HT-29 (cell line): Measurements from ENCODE around the gene AGT. TPM values are rescaled to one million over a fixed set of nuclear protein-coding genes. Genes with fewer than 3 reads are reported as not detected.
"Not testable (repeated sequence)": the region's sequence is repeated elsewhere in the genome, so short reads cannot be mapped to it uniquely, and the experiment has no call there.

Experiments
- DNase-seq: peaks from one replicate; pipeline ENCODE4 v3.0.0-alpha.2; 2015; ENCODE audit warnings: low spot score
- total RNA-seq: library from RNA; depleted of rRNA; stranded (reverse); fragments of >200 nt; shearing (Covaris generic); gene quantifications from 2 replicates; pipeline ENCODE4 v1.2.3, GENCODE V29; 2014

Gene AGT
- total RNA-seq, 1 experiment from 2014 or later = 1.5 TPM

DNA sequence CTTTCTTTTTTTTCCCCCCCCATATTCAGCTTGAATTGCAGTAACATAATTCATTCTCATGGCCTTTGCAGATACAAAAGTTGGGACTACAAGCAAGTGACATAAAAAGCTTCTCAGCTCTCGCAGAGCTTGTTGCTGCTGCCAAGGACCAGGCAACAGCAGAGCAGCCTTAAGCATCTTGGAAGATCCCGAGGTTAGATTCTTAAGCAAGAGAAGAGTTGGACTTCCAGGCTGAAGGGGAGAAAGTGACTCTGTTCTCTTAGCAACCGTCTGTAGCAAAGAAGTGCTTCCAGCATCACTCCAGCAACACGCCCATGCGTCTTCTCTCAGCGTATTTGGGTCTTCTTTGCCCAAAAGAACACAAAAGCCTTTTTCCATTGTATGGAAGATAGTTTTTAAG is 20.7 kb downstream of the AGT start:
- no peak for DNase-seq

DNA sequence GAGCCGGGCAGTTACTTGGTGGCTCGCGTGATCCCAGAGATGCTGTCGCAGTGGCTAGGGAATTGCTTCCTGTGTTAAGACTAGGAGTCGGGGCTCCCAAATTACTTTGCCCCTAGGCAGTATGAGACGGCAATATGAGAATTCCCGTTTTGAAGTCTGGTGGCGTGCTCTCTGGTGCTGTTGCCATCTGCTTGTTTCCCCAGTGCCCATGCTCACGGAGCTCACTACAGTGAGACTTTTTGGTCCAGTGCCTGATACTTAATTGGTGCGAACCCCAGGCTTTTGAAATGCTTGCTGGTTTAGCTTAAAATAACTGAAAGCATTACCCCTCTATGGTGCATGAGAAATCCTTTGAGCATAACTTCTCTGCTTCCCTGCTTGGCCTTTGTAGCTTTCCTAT is 22.3 kb downstream of the AGT start:
- DNase-seq = no peak

DNA sequence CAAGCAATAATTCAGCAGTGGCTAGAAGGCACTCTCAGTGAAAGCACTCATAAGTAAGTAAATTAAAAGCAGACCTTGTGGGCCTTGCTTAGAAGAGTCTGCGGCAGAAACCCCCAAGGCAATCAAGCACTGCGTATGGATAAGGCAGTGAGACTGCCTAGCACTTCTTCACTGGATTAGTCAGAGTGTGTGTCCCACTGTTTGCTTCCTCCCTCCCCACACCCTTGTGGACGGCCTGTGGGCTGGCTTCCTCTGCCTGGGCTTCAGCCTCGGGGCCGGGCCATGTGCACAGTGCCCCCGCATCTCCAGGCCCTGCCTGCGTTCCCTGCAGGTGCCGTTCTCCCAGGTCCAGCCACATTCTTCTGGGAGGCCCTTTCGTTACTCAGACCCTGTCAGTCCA is 23.8 kb downstream of the AGT start:
- no peak for DNase-seq

DNA sequence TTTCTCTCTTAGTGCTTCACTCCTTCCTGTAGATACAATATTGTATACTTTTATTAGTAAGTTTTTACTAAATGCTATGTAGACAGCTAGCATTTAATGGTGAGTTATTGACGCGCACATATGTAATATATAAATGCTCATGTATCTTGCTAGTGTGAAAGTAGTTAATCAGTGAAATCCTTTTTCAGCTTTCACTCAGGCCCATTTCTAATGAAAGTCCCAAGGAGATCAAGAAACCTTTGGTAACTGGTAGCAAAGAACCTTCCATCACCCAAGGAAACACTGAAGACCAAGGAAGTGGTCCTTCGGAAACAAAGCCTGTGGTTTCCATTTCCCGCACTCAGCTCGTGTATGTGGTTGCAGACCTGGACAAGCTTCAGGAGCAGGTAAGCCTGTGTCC is 27.2 kb downstream of the AGT start:
- DNase-seq = no peak

DNA sequence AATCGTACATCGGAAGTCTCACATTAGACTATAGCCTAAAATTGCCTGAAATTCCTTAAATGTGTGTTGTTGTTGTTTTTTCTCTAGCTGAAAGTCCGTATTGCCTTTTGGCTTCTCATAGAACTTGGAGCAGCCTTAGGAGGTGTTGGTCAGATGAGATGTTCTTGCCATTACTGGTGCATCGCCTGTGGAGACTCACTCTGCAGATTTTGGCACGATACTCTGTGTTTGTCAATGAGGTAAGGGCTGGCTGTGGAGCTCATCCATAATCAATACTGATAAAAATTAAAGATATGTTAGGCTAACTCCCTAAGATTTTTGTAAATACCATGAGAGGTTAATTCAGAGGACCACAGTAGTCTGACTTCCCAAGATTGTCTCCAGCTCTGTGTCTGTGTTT is 28.9 kb downstream of the AGT start:
- no peak for DNase-seq

DNA sequence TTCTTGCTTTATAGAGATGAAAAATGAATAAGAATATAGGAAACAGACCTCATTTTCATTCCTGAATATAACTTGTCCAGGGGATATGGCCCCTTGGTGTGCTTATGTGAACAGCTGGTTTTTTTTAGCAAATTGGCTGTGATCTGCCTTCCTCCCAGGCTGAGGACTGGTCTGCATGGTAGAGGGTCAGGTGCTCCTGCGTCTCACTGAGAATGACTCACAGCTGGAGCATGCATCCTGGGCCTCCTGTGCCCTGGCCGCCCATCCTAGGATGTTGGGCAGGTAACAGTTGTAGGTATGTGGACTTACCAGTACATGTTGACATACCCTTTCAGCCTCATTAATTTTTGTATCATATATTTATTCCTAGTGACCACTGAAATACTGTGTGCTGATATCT is 29.8 kb downstream of the AGT start:
- DNase-seq = peak; percentile 59

DNA sequence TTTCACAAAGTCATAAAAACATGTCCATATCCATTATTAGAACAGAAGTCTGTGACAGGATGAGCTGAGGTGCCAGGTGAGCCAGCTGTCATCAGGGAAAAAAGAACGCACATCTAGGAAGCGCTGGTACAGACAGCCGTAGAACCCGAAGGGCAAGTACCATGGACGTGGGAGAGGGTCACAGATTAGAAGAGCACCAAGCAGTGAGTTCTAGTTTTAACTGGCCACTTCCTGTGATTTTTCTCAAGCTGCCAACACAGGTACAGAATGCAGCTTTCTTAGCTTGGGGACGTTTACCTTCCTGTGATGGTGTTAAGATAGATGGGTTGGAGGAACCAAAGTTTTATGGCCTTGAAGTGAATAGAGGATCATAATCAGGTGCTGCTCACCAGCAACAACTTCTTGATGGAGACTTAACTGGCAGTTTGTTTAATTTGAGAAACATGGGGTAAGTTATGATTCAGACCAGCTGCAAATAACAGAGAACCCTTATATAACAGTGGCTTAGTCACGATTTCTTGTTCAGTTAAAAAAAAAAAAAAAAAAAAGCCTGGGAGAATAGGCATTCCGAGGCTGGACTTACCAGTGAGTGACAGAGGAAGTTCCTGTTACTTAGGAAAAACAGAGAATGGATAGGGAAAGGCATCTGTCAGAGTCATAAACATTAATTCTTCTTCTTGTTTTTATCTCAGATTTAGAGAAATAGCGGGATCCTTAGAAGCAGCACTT is 30.9 kb downstream of the AGT start:
- DNase-seq = no peak

DNA sequence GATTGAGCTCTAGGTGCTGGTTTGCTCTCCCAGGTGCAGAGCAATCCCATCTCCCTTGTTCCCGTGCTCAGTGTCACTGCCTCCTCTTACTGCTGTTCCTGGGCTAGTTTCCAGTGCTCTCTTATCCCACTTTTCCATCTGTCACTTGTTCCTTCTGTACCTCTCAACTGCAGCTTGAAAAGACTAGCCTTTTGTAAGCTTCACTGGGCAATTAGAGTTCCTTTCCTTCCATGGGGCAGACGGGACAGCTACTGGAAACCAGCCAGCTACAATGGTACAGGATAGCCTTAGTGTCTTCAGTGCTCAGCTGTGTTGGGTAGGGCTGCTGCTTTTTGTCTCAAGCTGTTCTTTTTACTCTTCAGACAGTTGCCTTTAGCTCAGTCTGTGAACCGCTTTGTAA is 31.6 kb downstream of the AGT start:
- DNase-seq = no peak

DNA sequence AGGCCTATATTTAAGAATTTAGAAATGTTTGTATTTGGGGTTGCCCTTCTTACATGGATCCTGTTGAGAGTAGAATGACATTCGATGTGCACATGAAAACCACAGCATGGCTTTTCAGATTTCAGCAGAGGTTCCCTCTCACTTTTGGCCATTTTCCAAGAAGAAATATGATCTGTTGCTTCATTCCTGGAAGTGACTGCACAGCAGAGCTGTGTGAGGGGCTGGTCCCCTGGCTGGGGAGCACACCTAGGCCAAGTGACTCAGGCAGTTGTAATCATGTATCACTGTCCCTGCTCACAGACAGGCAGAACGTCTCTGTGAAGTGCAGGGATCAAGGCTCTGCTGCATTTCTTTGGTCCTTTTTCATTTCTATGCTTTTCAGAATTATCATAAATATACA is 32.3 kb downstream of the AGT start:
- peak; percentile 27 for DNase-seq

DNA sequence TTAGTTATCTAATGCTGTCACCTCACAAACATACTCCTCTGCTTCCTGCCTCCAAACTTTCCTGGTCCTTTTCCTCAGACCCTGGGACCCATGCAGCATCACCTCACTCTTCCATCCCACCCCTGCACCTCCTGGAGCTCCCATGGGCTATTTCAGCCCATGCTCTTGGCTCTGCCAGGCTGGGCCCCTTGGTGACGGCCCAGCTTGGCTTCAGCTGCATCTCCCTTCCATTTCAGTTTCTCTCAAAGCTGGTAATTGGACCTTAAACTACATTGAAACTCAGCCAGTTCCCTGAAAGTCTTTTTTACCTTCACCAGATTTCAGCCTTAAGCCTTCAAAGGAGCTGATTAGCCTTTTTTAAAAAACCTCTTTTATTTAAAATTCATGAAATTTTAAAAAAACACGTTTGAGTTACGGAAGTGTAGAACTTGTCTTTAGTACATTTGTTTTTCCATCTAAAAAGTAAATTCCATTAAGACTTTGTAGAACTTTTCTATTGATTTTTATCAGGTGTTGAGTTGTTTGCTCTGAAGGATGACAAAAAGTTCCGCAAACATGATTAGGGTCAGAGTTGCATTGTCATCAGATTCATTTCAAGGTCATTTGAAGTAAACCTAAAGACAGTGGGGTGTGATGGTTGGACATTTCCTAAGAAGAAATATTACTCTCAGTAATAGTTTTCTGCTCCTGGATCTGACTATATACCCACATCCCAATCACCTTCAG is 33.5 kb downstream of the AGT start:
- no peak for DNase-seq

DNA sequence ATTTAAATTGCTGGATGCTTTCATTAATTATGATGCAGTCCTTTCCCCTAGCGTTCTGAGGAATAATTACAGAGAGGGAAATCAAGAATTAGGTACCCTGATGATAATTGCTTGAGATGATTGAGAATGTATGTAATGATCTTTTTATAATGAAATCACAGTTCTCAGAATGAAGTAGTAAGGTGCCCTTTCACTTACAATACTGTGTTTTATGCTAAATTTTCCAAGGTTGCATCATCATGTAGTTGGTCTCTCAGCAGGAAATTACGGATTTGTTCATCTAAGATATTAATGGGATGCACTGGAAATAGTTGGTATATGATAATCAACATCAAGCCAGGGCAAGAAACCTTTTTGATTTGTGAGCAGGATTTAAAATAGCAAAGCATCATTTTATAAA is 34.1 kb downstream of the AGT start:
- no peak for DNase-seq

DNA sequence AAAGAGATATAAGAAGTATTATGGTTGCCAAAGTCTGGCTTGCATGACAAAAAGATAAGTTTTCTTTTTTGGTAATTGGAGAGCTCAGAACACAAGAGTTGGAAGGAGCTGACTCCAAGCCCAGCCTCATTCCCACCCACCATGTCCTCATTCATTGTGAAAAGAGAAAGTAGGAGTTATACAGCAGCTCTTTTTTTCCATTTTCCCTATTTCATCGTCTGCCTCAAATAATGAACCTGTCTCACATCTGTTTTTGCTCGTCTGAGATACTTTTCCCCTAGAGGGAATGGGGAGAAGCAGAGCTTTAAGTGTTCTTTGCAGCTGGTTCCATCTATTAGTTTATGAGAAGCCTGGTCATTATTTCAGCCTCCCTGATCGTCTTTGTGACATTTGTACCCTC is 34.7 kb downstream of the AGT start:
- DNase-seq = no peak

DNA sequence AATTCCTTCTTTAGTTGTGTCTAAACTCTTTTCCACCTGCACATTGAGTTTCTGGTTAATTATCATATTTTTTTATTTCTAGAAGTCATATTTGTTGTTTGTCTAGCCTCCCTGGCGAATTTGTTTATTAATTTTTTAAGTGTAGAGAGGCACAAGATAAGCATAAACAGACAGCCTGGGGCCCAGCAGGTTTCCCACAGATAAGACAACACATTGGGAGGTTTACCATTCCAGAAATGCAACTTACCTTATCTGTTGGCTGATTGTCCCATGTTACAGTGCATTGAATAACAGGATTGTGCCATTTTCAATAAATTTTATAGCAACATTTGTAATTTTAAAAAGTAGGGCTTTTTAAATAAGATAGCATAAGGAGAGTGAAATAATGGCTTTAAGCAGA is 36.7 kb downstream of the AGT start:
- DNase-seq = no peak

DNA sequence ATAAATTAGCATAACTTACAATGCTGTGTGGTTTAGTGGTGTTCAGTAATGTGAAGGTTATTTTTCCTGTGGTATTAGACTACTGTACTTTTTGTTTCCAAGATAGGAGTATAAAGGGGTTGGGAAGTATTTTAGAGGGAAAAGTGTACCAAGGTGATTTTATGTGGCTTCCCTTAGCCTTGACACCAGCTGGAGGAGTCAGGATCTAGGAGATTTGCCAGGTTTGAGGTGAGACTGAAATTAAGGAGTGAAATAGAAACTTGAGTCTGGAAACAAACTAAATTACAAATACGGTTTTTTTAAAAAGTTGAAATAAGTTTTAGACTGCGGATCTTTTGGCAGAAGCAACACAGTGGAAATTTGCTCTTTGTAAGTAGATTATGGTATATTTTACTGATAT is 39.3 kb downstream of the AGT start:
- no peak for DNase-seq

DNA sequence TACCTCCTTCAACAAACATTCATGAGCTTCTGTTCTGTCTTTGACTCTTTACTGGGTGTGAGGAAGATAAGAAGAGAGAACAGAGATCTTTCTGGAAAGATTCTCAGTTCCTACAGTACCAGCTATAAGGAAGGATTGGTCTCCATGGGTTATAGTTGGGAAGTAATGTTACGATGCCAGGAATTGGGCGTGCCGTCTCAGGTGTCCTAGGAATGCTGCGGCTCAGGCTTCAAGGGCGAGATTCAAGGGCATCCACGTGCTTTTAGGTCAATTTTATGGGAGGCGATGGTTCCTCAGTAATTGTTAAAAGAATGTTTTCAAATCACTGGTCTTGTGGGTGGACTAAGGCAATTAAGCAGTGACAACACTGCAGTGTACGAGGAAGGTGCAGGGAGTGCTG is 44.4 kb downstream of the AGT start:
- DNase-seq = no peak

DNA sequence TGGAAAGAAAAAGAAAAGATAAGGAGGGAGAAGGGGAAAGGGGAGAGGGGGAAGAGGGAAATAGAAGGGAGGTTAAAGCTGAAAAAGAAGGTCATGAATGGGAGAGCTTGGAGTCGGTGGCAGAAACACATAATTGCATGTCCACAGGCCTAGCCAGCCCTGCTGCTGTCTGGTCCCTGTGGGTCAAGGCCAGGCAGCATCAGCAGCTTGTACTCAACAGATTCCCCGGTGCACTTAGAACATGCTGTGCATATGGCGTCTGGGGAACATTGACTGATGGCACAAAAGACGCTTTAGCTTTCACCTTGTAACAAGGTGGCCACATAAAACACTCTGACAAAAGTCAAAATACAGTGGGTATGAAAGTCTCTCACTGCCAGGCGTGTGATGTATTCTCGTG is 45.7 kb downstream of the AGT start:
- no peak for DNase-seq

DNA sequence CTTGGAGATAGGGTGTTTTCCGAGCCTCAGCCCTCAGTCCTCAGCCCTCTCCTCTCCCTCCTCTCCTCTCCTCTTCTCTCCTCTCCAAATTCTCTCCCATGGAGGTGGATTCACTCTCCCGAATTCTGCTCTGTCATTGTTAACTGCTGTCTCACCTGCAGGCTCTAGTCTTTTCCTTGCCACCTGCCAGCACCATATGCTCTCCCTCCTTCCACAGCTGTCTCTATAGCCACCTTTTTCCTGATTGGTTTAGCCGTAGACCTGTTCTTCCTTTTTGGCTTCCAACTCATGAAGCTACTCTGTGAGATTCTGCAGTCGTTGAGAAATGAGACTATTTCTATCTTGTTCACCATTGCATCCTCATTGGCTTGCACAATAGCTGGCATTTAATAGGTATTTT is 51.9 kb downstream of the AGT start:
- no peak for DNase-seq

DNA sequence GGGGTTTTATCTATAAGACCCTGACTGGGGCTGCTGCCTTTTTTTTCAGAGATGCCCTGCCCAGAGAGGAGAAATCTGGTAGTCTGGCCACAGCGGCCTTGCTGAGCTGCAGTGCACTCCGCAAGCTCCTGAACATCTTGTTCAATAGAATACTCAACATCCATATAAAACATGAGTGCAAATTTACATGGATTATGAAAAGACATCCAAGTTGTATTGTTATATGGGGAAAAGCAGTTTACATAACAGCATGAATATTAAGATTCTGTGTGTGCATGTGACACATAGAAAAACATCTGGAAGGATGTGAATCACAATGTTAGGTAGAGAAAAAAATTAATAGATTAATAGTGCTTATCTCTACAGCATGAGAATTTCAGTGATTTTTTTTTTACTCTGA is 55.2 kb downstream of the AGT start:
- DNase-seq = no peak

DNA sequence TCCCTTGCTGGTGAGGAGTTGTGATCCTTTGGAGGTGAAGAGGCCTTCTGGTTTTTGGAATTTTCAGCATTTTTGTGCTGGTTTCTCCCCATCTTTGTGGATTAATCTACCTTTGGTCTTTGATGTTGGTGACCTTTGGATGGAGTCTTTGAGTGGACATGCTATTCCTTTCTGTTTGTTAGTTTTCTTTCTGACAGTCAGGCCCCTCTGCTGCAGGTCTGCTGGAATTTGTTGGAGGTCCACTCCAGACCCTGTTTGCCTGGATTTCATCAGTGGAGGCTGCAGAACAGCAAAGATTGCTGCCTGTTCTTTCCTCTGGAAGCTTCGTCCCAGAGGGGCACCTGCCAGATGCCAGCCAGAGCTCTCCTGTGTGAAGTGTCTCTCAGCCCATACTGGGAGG is 55.8 kb downstream of the AGT start:
- DNase-seq = not testable (repeated sequence)

DNA sequence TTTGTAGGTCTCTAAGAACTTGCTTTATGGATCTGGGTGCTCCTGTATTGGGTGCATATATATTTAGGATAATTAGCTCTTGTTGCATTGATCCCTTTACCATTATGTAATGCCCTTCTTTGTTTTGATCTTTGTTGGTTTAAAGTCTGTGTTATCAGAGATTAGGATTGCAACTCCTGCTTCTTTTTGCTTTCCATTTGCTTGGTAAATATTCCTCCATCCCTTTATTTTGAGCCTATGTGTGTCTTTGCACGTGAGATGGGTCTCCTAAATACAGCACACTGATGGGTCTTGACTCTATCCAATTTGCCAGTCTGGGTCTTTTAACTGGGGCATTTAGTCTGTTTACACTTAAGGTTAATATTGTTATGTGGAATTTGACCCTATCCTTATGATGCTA is 57.2 kb downstream of the AGT start:
- not testable (repeated sequence) for DNase-seq
